Stimulated activated memory B cell treated with anti-CD40 and anti-IgM and Interleukin-4, amounts not matched to agents 10 μg/mL and 1 μg/mL and 100 μg/mL, for 72 hours (primary cell): ENCODE results near the gene TEX264.
A peak's percentile ranks its signal among the peaks of the same experiment; 100 is the strongest.
"Not testable (repeated sequence)": the region's sequence is repeated elsewhere in the genome, so short reads cannot be mapped to it uniquely, and the experiment has no call there.

Experiments used
- ATAC-seq: fragments of 150-1000 bp; cut with Tn5 transposase; 2 replicates; pipeline ENCODE4 v1.10.0; 2021
- H3K27ac Mint-ChIP-seq: one replicate; pipeline ENCODE4 v1.8.0; 2022; ENCODE audit warnings: mild to moderate bottlenecking, mixed read lengths
- H3K27me3 Mint-ChIP-seq: one replicate; pipeline ENCODE4 v1.8.0; 2022; ENCODE audit warnings: mixed read lengths
- H3K36me3 Mint-ChIP-seq: one replicate; pipeline ENCODE4 v1.8.0; 2022; ENCODE audit warnings: mixed read lengths
- H3K4me1 Mint-ChIP-seq: one replicate; pipeline ENCODE4 v1.8.0; 2022; ENCODE audit warnings: mixed read lengths
- H3K4me3 Mint-ChIP-seq: one replicate; pipeline ENCODE4 v1.8.0; 2022; ENCODE audit warnings: mild to moderate bottlenecking, moderate library complexity, mixed read lengths
- H3K9me3 Mint-ChIP-seq: one replicate; pipeline ENCODE4 v1.8.0; 2022; ENCODE audit warnings: mixed read lengths

The TEX264 gene

GRCh38 chr3:51733859-51734571 is 63.0 kb downstream of the TEX264 start:
- H3K9me3 Mint-ChIP-seq = peaks cover 5% of the 10 kb centered on the region
- H3K4me1 Mint-ChIP-seq = no peaks in the 10 kb centered on the region
- H3K36me3 Mint-ChIP-seq = no peaks in the 10 kb centered on the region
- H3K4me3 Mint-ChIP-seq = no peak overlapping the region
- no peak for ATAC-seq
- H3K27me3 Mint-ChIP-seq = peaks cover 40% of the 10 kb centered on the region
- H3K27ac Mint-ChIP-seq = no peak overlapping the region

GRCh38 chr3:51734572-51734907 is 63.5 kb downstream of the TEX264 start:
- peaks cover 45% of the 10 kb centered on the region for H3K27me3 Mint-ChIP-seq
- H3K9me3 Mint-ChIP-seq = peaks cover 5% of the 10 kb centered on the region
- H3K27ac Mint-ChIP-seq = no peak overlapping the region
- H3K4me1 Mint-ChIP-seq = no peaks in the 10 kb centered on the region
- H3K4me3 Mint-ChIP-seq = no peak overlapping the region
- ATAC-seq = peak; percentile 50
- no peaks in the 10 kb centered on the region for H3K36me3 Mint-ChIP-seq

GRCh38 chr3:51735039-51735438 is 64.0 kb downstream of the TEX264 start:
- H3K27ac Mint-ChIP-seq = no peak overlapping the region
- no peaks in the 10 kb centered on the region for H3K4me1 Mint-ChIP-seq
- no peaks in the 10 kb centered on the region for H3K36me3 Mint-ChIP-seq
- no peak for ATAC-seq
- H3K9me3 Mint-ChIP-seq = peaks cover 5% of the 10 kb centered on the region
- H3K4me3 Mint-ChIP-seq = no peak overlapping the region
- H3K27me3 Mint-ChIP-seq = peaks cover 50% of the 10 kb centered on the region

- no peak for ATAC-seq
- no peaks in the 10 kb centered on the region for H3K4me1 Mint-ChIP-seq
- no peak overlapping the region for H3K4me3 Mint-ChIP-seq
- H3K36me3 Mint-ChIP-seq = no peaks in the 10 kb centered on the region
- peaks cover 5% of the 10 kb centered on the region for H3K9me3 Mint-ChIP-seq
- H3K27ac Mint-ChIP-seq = no peak overlapping the region
- H3K27me3 Mint-ChIP-seq = peaks cover 57% of the 10 kb centered on the region
Measured at GRCh38 chr3:51735950-51736349, 64.9 kb downstream of the TEX264 start.

- Mint-ChIP-seq H3K4me1 (peaks cover 7% of the 10 kb centered on the region), H3K9me3 (peaks cover under 1% of the 10 kb centered on the region), H3K27me3 (peaks cover 50% of the 10 kb centered on the region), H3K36me3 (no peaks in the 10 kb centered on the region), H3K27ac (no peak overlapping the region), H3K4me3 (no peak overlapping the region)
- no peak for ATAC-seq
Measured at GRCh38 chr3:51739110-51739509, 68.1 kb downstream of the TEX264 start.

- H3K4me3 Mint-ChIP-seq, H3K36me3 Mint-ChIP-seq, H3K4me1 Mint-ChIP-seq: not testable (repeated sequence)
Measured at GRCh38 chr3:51742320-51742719, 71.3 kb downstream of the TEX264 start.

GRCh38 chr3:51742978-51743377 is 71.9 kb downstream of the TEX264 start:
- peaks cover 27% of the 10 kb centered on the region for H3K27me3 Mint-ChIP-seq
- not testable (repeated sequence) for H3K4me3 Mint-ChIP-seq

More at GRCh38 chr3:51742320-51742719, 71.3 kb downstream of the TEX264 start:
- not testable (repeated sequence) for H3K27ac Mint-ChIP-seq, H3K9me3 Mint-ChIP-seq, ATAC-seq
- peaks cover 34% of the 10 kb centered on the region for H3K27me3 Mint-ChIP-seq

GRCh38 chr3:51747840-51748239 is 76.8 kb downstream of the TEX264 start:
- Mint-ChIP-seq H3K36me3 (no peaks in the 10 kb centered on the region), H3K4me1 (peaks cover 22% of the 10 kb centered on the region), H3K9me3 (no peaks in the 10 kb centered on the region), H3K27me3 (no peaks in the 10 kb centered on the region), H3K27ac (no peak overlapping the region), H3K4me3 (no peak overlapping the region)
- no peak for ATAC-seq

More at GRCh38 chr3:51742978-51743377, 71.9 kb downstream of the TEX264 start:
- not testable (repeated sequence) for H3K36me3 Mint-ChIP-seq, H3K4me1 Mint-ChIP-seq, ATAC-seq, H3K27ac Mint-ChIP-seq, H3K9me3 Mint-ChIP-seq

GRCh38 chr3:51748327-51748726 is 77.3 kb downstream of the TEX264 start:
- Mint-ChIP-seq H3K4me1 (peaks cover 17% of the 10 kb centered on the region), H3K36me3 (no peaks in the 10 kb centered on the region), H3K27ac (no peak overlapping the region)

GRCh38 chr3:51750878-51751277 is 79.8 kb downstream of the TEX264 start:
- peaks cover 10% of the 10 kb centered on the region for H3K27me3 Mint-ChIP-seq
- H3K36me3 Mint-ChIP-seq = peaks cover 4% of the 10 kb centered on the region
- peaks cover 8% of the 10 kb centered on the region for H3K9me3 Mint-ChIP-seq
- no peak overlapping the region for H3K4me3 Mint-ChIP-seq
- no peak overlapping the region for H3K27ac Mint-ChIP-seq
- ATAC-seq = no peak
- H3K4me1 Mint-ChIP-seq = peaks cover 30% of the 10 kb centered on the region

More at GRCh38 chr3:51748327-51748726, 77.3 kb downstream of the TEX264 start:
- no peak overlapping the region for H3K4me3 Mint-ChIP-seq
- no peak for ATAC-seq
- no peaks in the 10 kb centered on the region for H3K27me3 Mint-ChIP-seq
- no peaks in the 10 kb centered on the region for H3K9me3 Mint-ChIP-seq

GRCh38 chr3:51751287-51751686 is 80.2 kb downstream of the TEX264 start:
- Mint-ChIP-seq H3K9me3 (peaks cover 11% of the 10 kb centered on the region), H3K27me3 (peaks cover 14% of the 10 kb centered on the region), H3K4me3 (no peak overlapping the region), H3K27ac (no peak overlapping the region), H3K36me3 (peaks cover 4% of the 10 kb centered on the region), H3K4me1 (peaks cover 30% of the 10 kb centered on the region)
- no peak for ATAC-seq
